ENCODE results near the gene AGBL1.
A peak's percentile ranks its signal among the peaks of the same experiment; 100 is the strongest.

The AGBL1 gene

GRCh38 chr15:86590461-86590860, 510.8 kb downstream of the AGBL1 start:
- DNase-seq (ENCODE audit: low read depth, low spot score): no peak

- no peak for DNase-seq (ENCODE audit: low read depth, low spot score)
Observed at GRCh38 chr15:86591158-86591557, 511.5 kb downstream of the AGBL1 start.

DNA sequence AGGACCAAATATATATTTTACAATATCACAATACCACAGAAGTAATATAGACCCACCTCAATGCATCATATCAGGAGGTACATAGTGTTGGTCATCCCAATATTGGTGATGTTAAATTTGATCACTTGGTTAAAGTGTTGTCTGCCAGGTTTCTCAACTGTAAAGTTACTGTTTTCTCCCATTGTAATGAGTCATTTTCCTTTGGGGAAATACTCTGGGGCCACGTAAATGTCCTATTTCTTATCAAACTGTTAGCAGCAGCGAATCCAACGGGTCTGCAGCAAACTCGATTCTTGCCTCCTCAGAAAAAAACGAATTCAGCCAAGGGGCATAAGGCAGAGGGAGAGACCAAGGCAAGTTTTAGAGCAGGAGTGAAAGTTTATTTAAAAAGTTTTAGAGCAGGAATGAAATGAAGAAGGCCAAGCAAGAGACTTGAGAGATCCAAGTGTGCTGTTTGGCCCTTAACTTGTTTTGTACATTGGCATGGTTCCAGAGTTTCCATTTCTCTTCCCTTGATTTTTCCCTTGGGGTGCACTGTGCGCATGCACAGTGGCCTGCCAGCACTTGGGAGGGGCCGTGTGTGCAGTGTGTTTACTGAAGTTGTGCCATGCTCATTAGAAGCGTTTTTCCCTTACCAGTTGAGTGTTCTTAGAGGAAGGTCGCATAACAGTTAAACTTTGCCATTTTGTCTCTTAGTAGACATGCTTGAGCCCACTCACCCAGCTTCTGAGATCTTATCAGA, 512.5 kb downstream of the AGBL1 start:
- no peak for DNase-seq (ENCODE audit: low read depth, low spot score)

- no peak for DNase-seq (ENCODE audit: low read depth, low spot score)
Observed at GRCh38 chr15:86595741-86596140, 516.1 kb downstream of the AGBL1 start.

DNA sequence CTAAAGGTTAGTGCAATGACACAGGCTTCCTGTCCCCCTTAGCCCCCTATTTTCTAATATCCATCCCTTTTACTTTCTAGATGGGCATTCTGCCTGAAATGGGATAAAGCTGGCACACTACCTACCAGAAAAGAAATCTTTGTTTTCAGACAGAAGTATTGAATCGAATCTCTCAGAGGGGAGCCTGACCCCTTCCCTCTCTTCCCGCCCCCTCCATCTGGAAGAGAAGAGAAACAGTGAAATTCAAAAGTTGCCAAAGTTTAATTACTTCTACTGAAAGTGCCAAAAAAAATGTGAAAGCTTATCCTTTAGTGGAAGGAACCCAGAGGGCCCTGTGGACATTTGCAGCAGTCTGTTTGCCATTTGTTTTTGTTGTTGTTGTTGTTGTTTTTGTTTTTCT, 523.8 kb downstream of the AGBL1 start:
- DNase-seq (ENCODE audit: low read depth, low spot score): no peak

- no peak for DNase-seq (ENCODE audit: low read depth, low spot score)
Observed at GRCh38 chr15:86608461-86609205, 529.0 kb downstream of the AGBL1 start.

DNA sequence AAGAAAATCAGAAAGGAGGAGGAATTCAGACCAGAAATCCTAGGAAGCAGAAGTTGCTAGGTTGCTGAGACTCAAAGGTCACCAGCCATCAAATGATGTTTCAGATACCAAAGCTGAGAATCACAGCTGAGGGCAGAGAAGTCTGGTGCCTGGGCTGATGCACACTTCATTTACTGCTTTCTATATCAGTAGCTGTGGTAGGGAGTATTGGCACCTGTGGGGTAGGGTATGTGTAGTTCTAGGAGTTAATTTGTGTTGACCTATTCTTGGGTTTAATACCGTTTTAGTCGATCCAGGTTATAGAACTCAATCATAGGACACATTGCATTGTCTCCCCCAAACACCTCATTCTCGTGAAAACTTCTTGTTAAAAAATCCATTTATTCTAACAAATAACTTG, 529.6 kb downstream of the AGBL1 start:
- no peak for DNase-seq (ENCODE audit: low read depth, low spot score)

- no peak for DNase-seq (ENCODE audit: low read depth, low spot score)
Observed at GRCh38 chr15:86610038-86610437, 530.4 kb downstream of the AGBL1 start.

- no peak for DNase-seq (ENCODE audit: low read depth, low spot score)
Observed at GRCh38 chr15:86611417-86612040, 531.9 kb downstream of the AGBL1 start.

DNA sequence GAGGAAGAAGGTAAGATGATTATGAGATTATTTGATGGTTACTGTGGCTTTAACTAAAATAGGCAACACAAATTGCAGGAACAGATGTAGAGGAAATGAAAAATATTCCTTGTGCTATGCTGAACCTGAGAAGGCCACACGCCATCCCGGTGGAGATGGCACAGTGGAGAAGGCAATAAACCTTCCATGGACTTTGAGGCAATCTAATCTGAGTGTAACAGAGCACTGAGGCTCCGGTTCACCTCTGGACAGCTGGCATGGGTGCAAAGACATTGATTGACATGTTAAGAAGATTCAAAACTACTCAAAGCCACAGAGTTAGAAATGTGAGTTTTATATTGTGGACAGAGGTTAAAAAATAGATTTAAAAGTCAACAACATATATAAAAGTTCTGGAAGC, 535.7 kb downstream of the AGBL1 start:
- DNase-seq (ENCODE audit: low read depth, low spot score): no peak

- no peak for DNase-seq (ENCODE audit: low read depth, low spot score)
Observed at GRCh38 chr15:86615816-86616215, 536.1 kb downstream of the AGBL1 start.

DNA sequence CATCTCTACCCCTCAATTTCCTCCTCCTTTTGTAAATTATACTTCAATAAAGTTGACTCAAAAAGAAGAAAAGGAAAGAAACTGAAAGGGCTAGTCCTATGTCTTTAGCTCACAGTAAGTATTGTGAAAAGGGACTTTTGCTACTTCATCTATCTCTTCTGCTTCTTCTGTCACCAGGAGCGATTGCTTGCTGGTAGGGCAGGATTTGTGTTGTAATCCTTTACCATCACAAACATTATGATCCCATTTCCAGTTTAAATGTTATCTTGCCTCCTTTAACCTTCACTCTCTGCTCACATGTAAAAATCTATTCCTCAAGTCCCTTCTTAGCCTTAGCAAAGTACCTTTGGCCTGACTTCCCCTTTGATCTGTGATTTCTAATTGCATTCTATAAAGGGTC, 537.1 kb downstream of the AGBL1 start:
- DNase-seq (ENCODE audit: low read depth, low spot score): no peak

DNA sequence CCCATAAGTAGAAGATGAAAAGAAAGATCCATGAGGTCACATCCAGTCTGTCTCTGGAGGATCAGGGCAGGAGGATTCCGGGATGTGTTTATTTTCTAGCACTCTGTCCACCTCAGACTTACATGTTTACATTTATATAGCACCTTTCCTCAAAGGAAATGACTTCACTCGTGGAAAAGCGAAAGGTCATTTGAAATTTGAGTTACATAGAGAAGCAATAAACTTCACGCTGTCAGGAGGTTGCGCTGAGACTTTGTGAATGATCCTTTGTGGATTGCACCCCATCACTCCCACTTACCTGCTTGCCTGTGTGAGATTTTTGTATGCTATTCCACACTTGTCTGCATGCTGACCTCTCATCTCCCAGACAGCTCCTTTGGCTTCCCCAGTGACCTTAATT, 540.5 kb downstream of the AGBL1 start:
- no peak for DNase-seq (ENCODE audit: low read depth, low spot score)

DNA sequence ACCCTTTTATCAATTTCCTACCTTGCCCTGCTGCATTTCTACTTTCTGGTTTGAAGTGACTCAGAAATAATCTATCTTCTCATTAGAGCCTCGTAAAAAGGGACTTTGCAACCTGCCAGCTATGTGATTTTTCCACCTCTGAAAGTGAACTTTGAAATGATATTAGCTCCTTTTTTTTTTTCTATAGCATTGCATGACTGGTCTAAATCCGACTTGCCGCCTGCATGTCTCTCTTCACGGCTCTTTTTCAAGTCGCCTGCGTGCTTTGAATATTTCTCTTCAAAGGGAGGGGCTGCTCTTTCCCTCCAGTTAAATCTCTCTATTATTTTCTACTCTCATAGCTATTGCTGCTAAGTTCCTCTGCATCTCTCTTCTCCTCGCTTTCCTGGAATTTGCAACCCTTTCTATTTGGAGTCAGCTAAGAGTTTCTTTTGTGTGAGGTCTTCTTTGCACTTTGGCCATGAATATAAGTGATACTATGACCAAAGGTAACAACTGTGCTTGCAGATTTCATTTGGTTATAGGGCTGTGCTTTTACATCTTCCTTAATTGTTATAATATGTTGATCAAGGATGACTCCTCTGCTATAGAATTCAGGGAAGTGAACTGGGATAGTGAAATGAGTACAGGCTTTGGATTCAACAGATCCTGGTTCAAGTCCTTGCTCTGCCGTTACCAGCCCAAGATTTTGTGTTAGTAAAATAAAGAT, 541.1 kb downstream of the AGBL1 start:
- no peak for DNase-seq (ENCODE audit: low read depth, low spot score)

GRCh38 chr15:86623236-86623635, 543.6 kb downstream of the AGBL1 start:
- no peak for DNase-seq (ENCODE audit: low read depth, low spot score)

DNA sequence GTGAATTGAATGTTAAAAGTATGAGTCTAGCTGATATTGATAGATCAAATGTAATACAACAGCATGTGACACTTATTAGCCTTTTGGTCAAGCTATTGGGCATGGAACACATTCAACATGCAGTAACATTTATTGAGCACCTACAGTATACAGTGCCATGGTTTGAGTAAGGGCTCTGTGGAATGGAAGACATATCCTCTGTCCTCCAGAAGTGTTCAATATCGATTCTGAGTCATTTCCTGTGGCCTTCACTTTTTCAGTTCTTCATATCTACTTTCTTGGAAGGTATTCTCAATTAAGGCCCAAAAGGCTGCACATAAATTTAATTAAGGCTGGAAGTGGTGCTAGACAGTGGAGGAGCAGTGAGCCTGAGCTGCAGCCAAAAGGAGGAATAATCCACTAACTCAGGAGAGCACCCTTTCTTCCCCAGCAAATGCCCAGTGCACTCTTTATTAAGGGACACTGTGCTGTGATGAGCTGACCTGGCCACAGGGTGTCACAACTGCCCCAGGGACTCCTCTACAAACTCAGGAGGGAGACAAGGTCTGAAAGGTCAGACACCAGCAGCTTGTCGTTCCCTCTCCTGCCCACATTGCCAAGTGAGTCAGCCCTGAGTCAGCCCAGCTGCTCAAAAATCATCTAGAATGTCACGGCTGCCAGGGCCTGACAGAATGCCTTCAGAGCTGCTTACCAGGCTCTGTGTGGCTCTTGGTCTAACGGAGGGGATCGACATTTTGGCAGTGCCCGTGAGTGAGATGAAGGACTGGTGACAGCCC, 544.8 kb downstream of the AGBL1 start:
- DNase-seq (ENCODE audit: low read depth, low spot score): peak; percentile 15

DNA sequence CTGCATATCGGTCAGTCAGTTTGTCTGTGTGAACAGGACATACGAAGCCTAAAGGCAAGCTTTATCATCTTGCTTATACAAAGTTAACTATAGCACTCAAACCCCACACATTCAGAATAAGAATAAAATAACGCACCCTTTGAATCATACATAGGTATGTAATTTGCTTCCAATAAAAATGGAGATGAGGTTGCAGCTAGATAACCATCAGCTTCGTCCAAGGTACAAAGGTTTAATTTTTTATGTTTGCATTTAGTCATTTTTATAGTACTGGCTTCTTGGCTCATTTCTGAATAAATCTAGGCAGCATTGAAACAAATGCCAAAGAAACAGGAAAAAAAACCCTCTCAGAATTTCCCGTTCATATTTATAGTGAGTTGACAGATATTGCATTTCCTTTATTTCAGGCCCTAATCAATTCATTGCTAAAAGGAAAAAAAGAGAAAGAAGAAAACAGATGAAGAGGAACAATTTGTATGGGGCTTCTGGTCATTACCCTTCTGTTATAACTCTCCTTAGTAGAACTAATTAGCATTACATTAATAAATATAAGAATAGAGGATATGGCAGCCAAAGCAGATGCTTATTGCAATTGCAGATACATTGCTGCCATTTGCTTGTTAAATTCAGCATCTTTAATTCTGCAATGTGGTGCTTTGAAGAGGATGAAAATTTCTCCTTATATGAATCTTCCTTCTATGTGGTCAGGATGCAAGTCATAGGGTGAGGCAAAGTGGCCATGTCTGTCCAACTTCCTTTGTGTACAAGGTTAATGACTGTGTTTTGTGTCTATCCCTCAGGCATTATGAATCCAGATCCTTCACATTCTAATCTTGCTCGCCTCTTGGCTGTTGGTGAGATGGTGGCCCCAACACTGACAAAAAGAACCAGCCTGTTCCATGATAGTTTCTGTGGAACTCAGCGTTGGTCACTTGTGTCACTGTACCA, 550.0 kb downstream of the AGBL1 start:
- DNase-seq (ENCODE audit: low read depth, low spot score): no peak

DNA sequence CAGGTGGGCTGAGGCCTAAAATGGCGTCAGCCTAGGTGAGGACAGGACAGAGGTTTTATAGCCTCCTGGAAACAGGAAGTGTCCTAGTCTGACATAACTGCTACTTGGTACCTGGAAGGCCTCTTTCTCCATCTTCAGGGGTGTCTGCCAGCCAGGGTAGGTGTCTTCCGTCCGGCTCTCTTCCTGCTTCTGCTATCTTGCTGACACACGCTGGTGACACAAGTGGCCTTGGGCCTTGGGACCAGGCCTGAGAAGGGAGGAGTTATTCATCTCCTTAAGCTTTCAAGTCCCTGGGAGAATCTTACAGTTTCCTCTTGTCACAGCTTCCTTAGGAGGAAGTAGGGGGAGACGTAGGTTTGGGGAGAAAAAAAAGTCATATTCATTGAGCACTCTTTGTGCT, 551.3 kb downstream of the AGBL1 start:
- no peak for DNase-seq (ENCODE audit: low read depth, low spot score)

GRCh38 chr15:86634146-86634545, 554.5 kb downstream of the AGBL1 start:
- no peak for DNase-seq (ENCODE audit: low read depth, low spot score)

DNA sequence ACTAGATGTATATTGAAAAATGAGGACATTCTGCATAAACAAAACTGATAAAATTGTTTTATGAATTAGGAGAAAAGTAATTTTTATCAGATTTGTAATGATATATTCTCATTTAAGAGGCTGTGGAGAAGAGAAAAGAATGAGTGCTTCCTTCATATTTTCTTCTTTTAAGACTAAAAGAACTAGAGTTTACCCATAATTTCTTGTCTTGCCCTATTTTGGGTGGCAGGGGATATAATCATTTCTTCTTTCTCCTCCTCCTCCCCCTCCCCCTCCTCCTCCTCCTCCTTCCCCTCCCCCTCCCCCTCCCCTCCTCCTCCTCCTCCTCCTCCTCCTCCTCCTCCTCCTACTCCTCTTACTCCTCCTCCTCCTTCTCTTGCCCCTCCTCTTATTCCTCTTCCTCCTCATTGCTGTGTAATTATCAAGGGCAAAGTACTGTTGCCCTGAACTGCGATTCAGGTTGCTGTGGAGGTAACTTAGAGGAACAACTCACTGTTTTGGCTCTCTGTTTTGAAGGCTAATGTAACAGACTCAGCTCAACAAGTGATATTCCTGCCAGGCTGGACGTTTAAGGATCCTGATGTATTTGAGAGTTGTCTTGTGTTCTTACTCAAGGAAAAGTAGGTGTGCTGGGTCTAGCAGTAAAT, 555.4 kb downstream of the AGBL1 start:
- DNase-seq (ENCODE audit: low read depth, low spot score): no peak

Data from smooth muscle cell of the brain vasculature (primary cell).